HepG2 (cell line): ENCODE data around the gene KCTD19. TPM values are rescaled to one million over a fixed set of nuclear protein-coding genes. Genes with fewer than 3 reads are reported as not detected.

Source experiments
- EP300 ChIP-seq, 3 experiments: sonication (generic) in 1 of 3; formaldehyde crosslinking in 1 of 3; IDR thresholded peaks; 2 replicates each; pipeline versions ENCODE4 v1.5.1 to v1.6.1; 2011 to 2020; ENCODE audit warnings: low read depth in 2 of 3, low read length in 2 of 3, borderline replicate concordance in 1 of 3, improper control_type of control experiment in 1 of 3, mild to moderate bottlenecking in 1 of 3, missing genetic modification reagents in 1 of 3, moderate library complexity in 1 of 3
- GFI1 ChIP-seq: sonication (generic); formaldehyde crosslinking; IDR thresholded peaks from 2 replicates; pipeline ENCODE4 v1.5.0; 2020; ENCODE audit warnings: missing genetic modification reagents, mild to moderate bottlenecking, borderline replicate concordance
- GTF3A ChIP-seq: sonication (generic); formaldehyde crosslinking; conservative IDR thresholded peaks from 2 replicates; pipeline ENCODE4 v1.4.0; 2020; ENCODE audit warnings: mild to moderate bottlenecking, missing genetic modification reagents
- MED8 ChIP-seq: sonication (generic); formaldehyde crosslinking; IDR thresholded peaks from 2 replicates; pipeline ENCODE4 v1.8.1; 2023; ENCODE audit warnings: mild to moderate bottlenecking, missing genetic modification reagents; ENCODE audit not compliant: insufficient replicate concordance
- NFKBIZ ChIP-seq: IDR thresholded peaks from 2 replicates; pipeline ENCODE4 v1.6.1; 2018; ENCODE audit warnings: missing genetic modification reagents, missing compliant biosample characterization
- NFRKB ChIP-seq: fragments of 450-650 bp; IDR thresholded peaks from 2 replicates; pipeline ENCODE4 v1.6.1; 2017
- NONO ChIP-seq, 2 experiments: fragments of 450-650 bp in 1 of 2; sonication (generic) in 1 of 2; formaldehyde crosslinking in 1 of 2; IDR thresholded peaks in 1 of 2; conservative IDR thresholded peaks in 1 of 2; 2 replicates each; pipeline versions ENCODE4 v1.6.1 to v1.8.0; 2017 to 2022; ENCODE audit warnings: mild to moderate bottlenecking in 1 of 2, missing genetic modification reagents in 1 of 2, moderate library complexity in 1 of 2
- NR2F2 ChIP-seq: IDR thresholded peaks from 2 replicates; pipeline ENCODE4 v1.6.1; 2012; ENCODE audit warnings: low read depth, inconsistent platforms, borderline replicate concordance
- PAF1 ChIP-seq: IDR thresholded peaks from 2 replicates; pipeline ENCODE4 v1.6.1; 2016; ENCODE audit warnings: missing genetic modification reagents, missing compliant biosample characterization
- RBFOX2 ChIP-seq: fragments of 200-400 bp; formaldehyde crosslinking; IDR thresholded peaks from 2 replicates; pipeline ENCODE4 v1.6.1; 2017; ENCODE audit warnings: low read depth, mild to moderate bottlenecking, low read length
- SALL1 ChIP-seq: sonication (generic); formaldehyde crosslinking; IDR thresholded peaks from 2 replicates; pipeline ENCODE4 v1.8.0; 2022; ENCODE audit warnings: mild to moderate bottlenecking, missing genetic modification reagents
- SETDB1 ChIP-seq: sonication (generic); formaldehyde crosslinking; IDR thresholded peaks from 2 replicates; pipeline ENCODE4 v1.5.1; 2020; ENCODE audit warnings: missing genetic modification reagents, mild to moderate bottlenecking, borderline replicate concordance
- SRSF4 ChIP-seq: fragments of 200-400 bp; formaldehyde crosslinking; IDR thresholded peaks from one replicate; pipeline ENCODE4 v1.6.1; 2018; ENCODE audit warnings: mild to moderate bottlenecking, low read depth, low read length, moderate library complexity; ENCODE audit not compliant: poor library complexity, severe bottlenecking
- TP53 ChIP-seq: sonication (generic); formaldehyde crosslinking; conservative IDR thresholded peaks from 2 replicates; pipeline ENCODE4 v1.4.0; 2020; ENCODE audit warnings: missing genetic modification reagents
- ZNF24 ChIP-seq: fragments of 450-650 bp; IDR thresholded peaks from 2 replicates; pipeline ENCODE4 v1.6.1; 2017; ENCODE audit warnings: antibody characterized with exemption, mild to moderate bottlenecking
- ZNF260 ChIP-seq: sonication (generic); formaldehyde crosslinking; IDR thresholded peaks from 2 replicates; pipeline ENCODE4 v1.4.0; 2020; ENCODE audit warnings: missing genetic modification reagents, low read depth, mild to moderate bottlenecking, borderline replicate concordance
- ZNF772 ChIP-seq: sonication (generic); formaldehyde crosslinking; IDR thresholded peaks from 2 replicates; pipeline ENCODE4 v1.5.0; 2020; ENCODE audit warnings: mild to moderate bottlenecking, missing genetic modification reagents
- polyA plus RNA-seq, 8 experiments: library from polyadenylated mRNA; depleted of rRNA in 3 of 8; stranded (reverse) in 7 of 8; unstranded in 1 of 8; fragments of >200 nt; fragmentation: Illumina TruSeq in 4 of 8; extraction: Trizol in 4 of 8; gene quantifications; 2 replicates each; pipeline versions ENCODE4 v1.2.1 to v1.2.3, GENCODE V29; 2011 to 2016; ENCODE audit warnings: low read depth in 4 of 8, missing spikeins in 1 of 8, mixed read lengths in 1 of 8; ENCODE audit not compliant: insufficient read depth in 1 of 8
- total RNA-seq, 5 experiments: library from RNA; depleted of rRNA; stranded (reverse); fragments of >200 nt; fragmentation: Illumina TruSeq; extraction: Trizol; gene quantifications; 2 replicates each; pipeline ENCODE4 v1.2.3, GENCODE V29; 2016; ENCODE audit warnings: low read depth in 1 of 5
- TF ChIP-seq, protein P1 (sequence below): sonication (generic); formaldehyde crosslinking; IDR thresholded peaks from 2 replicates; pipeline ENCODE4 v1.4.0; 2020; ENCODE audit warnings: missing genetic modification reagents, mild to moderate bottlenecking, borderline replicate concordance
- TF ChIP-seq, protein P2 (sequence below): sonication (generic); formaldehyde crosslinking; IDR thresholded peaks from 2 replicates; pipeline ENCODE4 v1.5.0; 2020; ENCODE audit warnings: mild to moderate bottlenecking, missing genetic modification reagents, borderline replicate concordance
- TF ChIP-seq, protein P3 (sequence below): sonication (generic); formaldehyde crosslinking; IDR thresholded peaks from 2 replicates; pipeline ENCODE4 v1.4.0; 2020; ENCODE audit warnings: low read depth, missing genetic modification reagents

The KCTD19 gene
- total and polyA plus RNA-seq, 2 of the 13 experiments (the other 11 are each of a cell fraction or from before 2014, with no cell fraction given): not detected

DNA sequence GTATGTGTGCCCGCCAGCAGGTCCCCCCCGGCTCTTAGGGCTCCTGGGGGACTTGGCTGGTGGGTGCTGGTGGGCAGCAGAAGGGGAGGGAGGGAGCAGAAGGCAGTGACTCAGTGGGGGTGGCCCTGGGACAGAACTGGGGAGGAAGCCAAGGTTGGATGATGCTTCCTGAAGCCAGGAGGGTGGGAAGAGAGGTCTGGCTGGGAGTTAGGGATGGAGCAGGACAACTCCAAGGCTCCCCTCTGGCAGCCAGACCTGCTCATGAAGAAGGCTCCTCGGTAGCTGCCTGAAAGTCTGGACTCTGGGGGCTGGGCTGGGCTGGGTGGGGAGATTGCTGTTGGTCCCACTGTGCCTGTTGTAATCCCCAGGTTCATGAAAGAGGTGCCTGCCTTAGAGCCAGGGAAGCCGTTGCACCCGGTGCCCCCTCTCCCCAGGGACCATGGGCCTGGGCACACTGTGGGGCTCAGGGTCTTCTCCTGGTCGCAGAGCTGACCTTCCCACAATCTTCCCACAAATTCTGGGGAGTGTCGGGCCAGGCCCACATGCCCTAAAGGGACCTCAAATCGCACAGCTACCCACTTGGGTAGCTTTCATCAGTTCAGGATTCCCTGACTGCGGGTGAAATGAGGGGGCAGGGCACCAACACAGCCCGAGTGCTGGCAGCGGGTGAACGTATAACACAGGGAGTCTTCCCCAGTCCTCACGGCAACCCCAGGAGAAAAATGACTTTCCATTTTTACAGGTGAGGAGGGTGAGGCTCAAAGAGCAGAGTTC lies 48.4 kb downstream of the KCTD19 start (continued):
- no peak for TF ChIP-seq ZNF24
- TF ChIP-seq, protein P1, sequence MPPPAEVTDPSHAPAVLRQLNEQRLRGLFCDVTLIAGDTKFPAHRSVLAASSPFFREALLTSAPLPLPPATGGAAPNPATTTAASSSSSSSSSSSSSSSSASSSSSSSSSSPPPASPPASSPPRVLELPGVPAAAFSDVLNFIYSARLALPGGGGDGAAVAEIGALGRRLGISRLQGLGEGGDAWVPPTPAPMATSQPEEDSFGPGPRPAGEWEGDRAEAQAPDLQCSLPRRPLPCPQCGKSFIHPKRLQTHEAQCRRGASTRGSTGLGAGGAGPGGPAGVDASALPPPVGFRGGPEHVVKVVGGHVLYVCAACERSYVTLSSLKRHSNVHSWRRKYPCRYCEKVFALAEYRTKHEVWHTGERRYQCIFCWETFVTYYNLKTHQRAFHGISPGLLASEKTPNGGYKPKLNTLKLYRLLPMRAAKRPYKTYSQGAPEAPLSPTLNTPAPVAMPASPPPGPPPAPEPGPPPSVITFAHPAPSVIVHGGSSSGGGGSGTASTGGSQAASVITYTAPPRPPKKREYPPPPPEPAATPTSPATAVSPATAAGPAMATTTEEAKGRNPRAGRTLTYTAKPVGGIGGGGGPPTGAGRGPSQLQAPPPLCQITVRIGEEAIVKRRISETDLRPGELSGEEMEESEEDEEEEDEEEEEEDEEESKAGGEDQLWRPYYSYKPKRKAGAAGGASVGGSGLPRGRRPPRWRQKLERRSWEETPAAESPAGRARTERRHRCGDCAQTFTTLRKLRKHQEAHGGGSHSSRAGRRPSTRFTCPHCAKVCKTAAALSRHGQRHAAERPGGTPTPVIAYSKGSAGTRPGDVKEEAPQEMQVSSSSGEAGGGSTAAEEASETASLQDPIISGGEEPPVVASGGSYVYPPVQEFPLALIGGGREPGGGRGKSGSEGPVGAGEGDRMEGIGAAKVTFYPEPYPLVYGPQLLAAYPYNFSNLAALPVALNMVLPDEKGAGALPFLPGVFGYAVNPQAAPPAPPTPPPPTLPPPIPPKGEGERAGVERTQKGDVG (CRISPR knock-in tag): 0 out of 2 replicates have a peak, but pooled peaks have one; percentile 46
- no peak for TF ChIP-seq NONO (IDR thresholded peaks at IDR 0.05)
- TF ChIP-seq NONO (CRISPR knock-in tag; conservative IDR thresholded peaks at IDR 0.05): no peak
- TF ChIP-seq, protein P2, sequence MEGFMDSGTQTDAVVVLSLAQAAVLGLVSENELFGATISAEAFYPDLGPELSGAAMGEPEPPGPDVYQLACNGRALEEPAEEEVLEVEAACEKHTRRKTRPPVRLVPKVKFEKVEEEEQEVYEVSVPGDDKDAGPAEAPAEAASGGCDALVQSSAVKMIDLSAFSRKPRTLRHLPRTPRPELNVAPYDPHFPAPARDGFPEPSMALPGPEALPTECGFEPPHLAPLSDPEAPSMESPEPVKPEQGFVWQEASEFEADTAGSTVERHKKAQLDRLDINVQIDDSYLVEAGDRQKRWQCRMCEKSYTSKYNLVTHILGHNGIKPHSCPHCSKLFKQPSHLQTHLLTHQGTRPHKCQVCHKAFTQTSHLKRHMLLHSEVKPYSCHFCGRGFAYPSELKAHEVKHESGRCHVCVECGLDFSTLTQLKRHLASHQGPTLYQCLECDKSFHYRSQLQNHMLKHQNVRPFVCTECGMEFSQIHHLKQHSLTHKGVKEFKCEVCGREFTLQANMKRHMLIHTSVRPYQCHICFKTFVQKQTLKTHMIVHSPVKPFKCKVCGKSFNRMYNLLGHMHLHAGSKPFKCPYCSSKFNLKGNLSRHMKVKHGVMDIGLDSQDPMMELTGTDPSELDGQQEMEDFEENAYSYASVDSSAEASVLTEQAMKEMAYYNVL (CRISPR knock-in tag): no peak
- TF ChIP-seq SRSF4: no peak
- no peak for TF ChIP-seq NFRKB
- no peak for TF ChIP-seq NFKBIZ (CRISPR knock-in tag)
- no peak for TF ChIP-seq MED8 (CRISPR knock-in tag)
- TF ChIP-seq SALL1: no peak
- TF ChIP-seq GFI1 (CRISPR knock-in tag): no peak
- no peak for TF ChIP-seq EP300 (IDR thresholded peaks at IDR 0.05; ENCODE audit: low read depth in 2 of 2, low read length in 2 of 2)
- no peak for TF ChIP-seq EP300 (CRISPR knock-in tag; IDR thresholded peaks at IDR 0.05; ENCODE audit: borderline replicate concordance)
- TF ChIP-seq ZNF772 (CRISPR knock-in tag): no peak; the same call in 1 of the 2 replicates
- TF ChIP-seq RBFOX2: no peak
- TF ChIP-seq NR2F2: no peak
- TF ChIP-seq SETDB1 (CRISPR knock-in tag): no peak
- TF ChIP-seq TP53 (CRISPR knock-in tag): no peak
- TF ChIP-seq, protein P3, sequence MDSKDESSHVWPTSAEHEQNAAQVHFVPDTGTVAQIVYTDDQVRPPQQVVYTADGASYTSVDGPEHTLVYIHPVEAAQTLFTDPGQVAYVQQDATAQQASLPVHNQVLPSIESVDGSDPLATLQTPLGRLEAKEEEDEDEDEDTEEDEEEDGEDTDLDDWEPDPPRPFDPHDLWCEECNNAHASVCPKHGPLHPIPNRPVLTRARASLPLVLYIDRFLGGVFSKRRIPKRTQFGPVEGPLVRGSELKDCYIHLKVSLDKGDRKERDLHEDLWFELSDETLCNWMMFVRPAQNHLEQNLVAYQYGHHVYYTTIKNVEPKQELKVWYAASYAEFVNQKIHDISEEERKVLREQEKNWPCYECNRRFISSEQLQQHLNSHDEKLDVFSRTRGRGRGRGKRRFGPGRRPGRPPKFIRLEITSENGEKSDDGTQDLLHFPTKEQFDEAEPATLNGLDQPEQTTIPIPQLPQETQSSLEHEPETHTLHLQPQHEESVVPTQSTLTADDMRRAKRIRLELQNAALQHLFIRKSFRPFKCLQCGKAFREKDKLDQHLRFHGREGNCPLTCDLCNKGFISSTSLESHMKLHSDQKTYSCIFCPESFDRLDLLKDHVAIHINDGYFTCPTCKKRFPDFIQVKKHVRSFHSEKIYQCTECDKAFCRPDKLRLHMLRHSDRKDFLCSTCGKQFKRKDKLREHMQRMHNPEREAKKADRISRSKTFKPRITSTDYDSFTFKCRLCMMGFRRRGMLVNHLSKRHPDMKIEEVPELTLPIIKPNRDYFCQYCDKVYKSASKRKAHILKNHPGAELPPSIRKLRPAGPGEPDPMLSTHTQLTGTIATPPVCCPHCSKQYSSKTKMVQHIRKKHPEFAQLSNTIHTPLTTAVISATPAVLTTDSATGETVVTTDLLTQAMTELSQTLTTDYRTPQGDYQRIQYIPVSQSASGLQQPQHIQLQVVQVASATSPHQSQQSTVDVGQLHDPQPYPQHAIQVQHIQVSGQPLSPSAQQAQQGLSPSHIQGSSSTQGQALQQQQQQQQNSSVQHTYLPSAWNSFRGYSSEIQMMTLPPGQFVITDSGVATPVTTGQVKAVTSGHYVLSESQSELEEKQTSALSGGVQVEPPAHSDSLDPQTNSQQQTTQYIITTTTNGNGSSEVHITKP (CRISPR knock-in tag): no peak
- no peak for TF ChIP-seq PAF1 (CRISPR knock-in tag)
- TF ChIP-seq GTF3A: no peak
- TF ChIP-seq ZNF260: no peak
